Kidney epithelial cell (primary cell): ENCODE data around the gene DPP6. TPM values are rescaled to one million over a fixed set of nuclear protein-coding genes. Genes with fewer than 3 reads are reported as not detected.

ENCODE experiments used
- DNase-seq: peaks from one replicate; pipeline ENCODE4 v3.0.0-alpha.2; 2010; ENCODE audit warnings: low read depth
- H3K27me3 ChIP-seq: 2 replicates; pipeline ENCODE4 v1.6.0; 2011; ENCODE audit warnings: low read length; ENCODE audit not compliant: control insufficient read depth, insufficient read depth
- H3K36me3 ChIP-seq: 2 replicates; pipeline ENCODE4 v1.5.1; 2011; ENCODE audit warnings: low read length; ENCODE audit not compliant: control insufficient read depth, insufficient read depth
- H3K4me3 ChIP-seq: 2 replicates; pipeline ENCODE4 v1.5.1; 2011; ENCODE audit warnings: low read depth, mild to moderate bottlenecking, control low read depth, low read length
- CTCF ChIP-seq: IDR thresholded peaks from 2 replicates; pipeline ENCODE4 v1.5.1; 2011; ENCODE audit warnings: mild to moderate bottlenecking, moderate library complexity, low read length, control low read depth, inconsistent platforms; ENCODE audit not compliant: insufficient read depth, poor library complexity, severe bottlenecking
- total RNA-seq: library from RNA; depleted of rRNA; stranded (reverse); fragments of >200 nt; gene quantifications from 2 replicates; pipeline ENCODE4 v1.2.3, GENCODE V29; 2015

DPP6 gene
- total RNA-seq, 1 donor from 2014 or later, result 0.84 TPM

- DNase-seq, result no peak
- Histone ChIP-seq H3K4me3 (no peak overlapping the region), H3K27me3 (no peaks in the 10 kb centered on the region), H3K36me3 (no peaks in the 10 kb centered on the region)
- TF ChIP-seq CTCF, result no peak
Measured at GRCh38 chr7:154177584-154177983, 125.4 kb downstream of the DPP6 start.

- no peak for TF ChIP-seq CTCF
- no peak overlapping the region for H3K4me3 ChIP-seq
- no peaks in the 10 kb centered on the region for H3K27me3 ChIP-seq
- peak; percentile 28 for DNase-seq
- no peaks in the 10 kb centered on the region for H3K36me3 ChIP-seq
Measured at GRCh38 chr7:154178895-154179294, 126.7 kb downstream of the DPP6 start.

GRCh38 chr7:154183482-154183881 is 131.3 kb downstream of the DPP6 start:
- no peaks in the 10 kb centered on the region for H3K36me3 ChIP-seq
- no peaks in the 10 kb centered on the region for H3K27me3 ChIP-seq
- TF ChIP-seq CTCF, result no peak
- no peak for DNase-seq
- H3K4me3 ChIP-seq, result no peak overlapping the region

- Histone ChIP-seq H3K4me3 (no peak overlapping the region), H3K36me3 (no peaks in the 10 kb centered on the region), H3K27me3 (no peaks in the 10 kb centered on the region)
- DNase-seq, result no peak
- no peak for TF ChIP-seq CTCF
Measured at GRCh38 chr7:154183946-154184345, 131.7 kb downstream of the DPP6 start.

GRCh38 chr7:154186811-154187210 is 134.6 kb downstream of the DPP6 start:
- Histone ChIP-seq H3K36me3 (no peaks in the 10 kb centered on the region), H3K27me3 (no peaks in the 10 kb centered on the region), H3K4me3 (no peak overlapping the region)
- TF ChIP-seq CTCF, result no peak
- no peak for DNase-seq

- H3K4me3 ChIP-seq, result no peak overlapping the region
- no peak for TF ChIP-seq CTCF
- H3K36me3 ChIP-seq, result no peaks in the 10 kb centered on the region
- H3K27me3 ChIP-seq, result no peaks in the 10 kb centered on the region
- no peak for DNase-seq
Measured at GRCh38 chr7:154188330-154188729, 136.1 kb downstream of the DPP6 start.
